HepG2 (cell line): Measurements from ENCODE around the gene KLF16. TPM values are rescaled to one million over a fixed set of nuclear protein-coding genes. Genes with fewer than 3 reads are reported as not detected.

Experiments
- AKAP8 ChIP-seq: sonication (generic); formaldehyde crosslinking; IDR thresholded peaks from 2 replicates; pipeline ENCODE4 v1.5.1; 2020; ENCODE audit warnings: mild to moderate bottlenecking, missing genetic modification reagents
- ARNTL ChIP-seq: sonication (generic); formaldehyde crosslinking; IDR thresholded peaks from 2 replicates; pipeline ENCODE4 v1.4.0; 2020; ENCODE audit warnings: mild to moderate bottlenecking, missing genetic modification reagents
- GLMP ChIP-seq: sonication (generic); formaldehyde crosslinking; IDR thresholded peaks from 2 replicates; pipeline ENCODE4 v1.9.0; 2021; ENCODE audit warnings: missing genetic modification reagents, mild to moderate bottlenecking, borderline replicate concordance
- GPN1 ChIP-seq: sonication (generic); formaldehyde crosslinking; IDR thresholded peaks from 2 replicates; pipeline ENCODE4 v1.5.1; 2020; ENCODE audit warnings: missing genetic modification reagents, borderline replicate concordance
- KAT8 ChIP-seq: IDR thresholded peaks from 2 replicates; pipeline ENCODE4 v1.6.1; 2016; ENCODE audit warnings: missing genetic modification reagents, missing compliant biosample characterization
- KLF16 ChIP-seq, 2 experiments: sonication (generic) in 1 of 2; formaldehyde crosslinking in 1 of 2; IDR thresholded peaks; 2 replicates each; pipeline versions ENCODE4 v1.6.1 to v1.8.0; 2016 to 2023; ENCODE audit warnings: missing genetic modification reagents in 2 of 2, missing compliant biosample characterization in 1 of 2
- TEAD2 ChIP-seq: sonication (generic); formaldehyde crosslinking; IDR thresholded peaks from 2 replicates; pipeline ENCODE4 v1.9.0; 2021; ENCODE audit warnings: missing genetic modification reagents
- TSC22D2 ChIP-seq: sonication (generic); formaldehyde crosslinking; IDR thresholded peaks from 2 replicates; pipeline ENCODE4 v1.5.1; 2020; ENCODE audit warnings: missing genetic modification reagents, mild to moderate bottlenecking, borderline replicate concordance
- ZBTB7B ChIP-seq: sonication (generic); formaldehyde crosslinking; IDR thresholded peaks from 2 replicates; pipeline ENCODE4 v1.4.0; 2020; ENCODE audit warnings: missing genetic modification reagents
- ZFY ChIP-seq: sonication (generic); formaldehyde crosslinking; IDR thresholded peaks from 2 replicates; pipeline ENCODE4 v1.4.0; 2020; ENCODE audit warnings: missing genetic modification reagents
- ZMAT5 ChIP-seq: sonication (generic); formaldehyde crosslinking; IDR thresholded peaks from 2 replicates; pipeline ENCODE4 v1.5.0; 2020; ENCODE audit warnings: mild to moderate bottlenecking, low read depth, missing genetic modification reagents, borderline replicate concordance
- ZNF432 ChIP-seq: sonication (generic); formaldehyde crosslinking; IDR thresholded peaks from 2 replicates; pipeline ENCODE4 v1.5.0; 2020; ENCODE audit warnings: missing genetic modification reagents, mild to moderate bottlenecking, borderline replicate concordance
- ZNF44 ChIP-seq: sonication (generic); formaldehyde crosslinking; IDR thresholded peaks from 2 replicates; pipeline ENCODE4 v1.5.1; 2020; ENCODE audit warnings: mild to moderate bottlenecking, missing genetic modification reagents
- ZNF605 ChIP-seq: sonication (generic); formaldehyde crosslinking; IDR thresholded peaks from 2 replicates; pipeline ENCODE4 v1.8.0; 2022; ENCODE audit warnings: mild to moderate bottlenecking, missing genetic modification reagents
- ZNF720 ChIP-seq: sonication (generic); formaldehyde crosslinking; IDR thresholded peaks from 2 replicates; pipeline ENCODE4 v1.4.0; 2020; ENCODE audit warnings: missing genetic modification reagents
- ZNF839 ChIP-seq: sonication (generic); formaldehyde crosslinking; IDR thresholded peaks from 2 replicates; pipeline ENCODE4 v1.4.0; 2020; ENCODE audit warnings: missing genetic modification reagents, mild to moderate bottlenecking, borderline replicate concordance
- polyA plus RNA-seq, 8 experiments: library from polyadenylated mRNA; depleted of rRNA in 3 of 8; stranded (reverse) in 7 of 8; unstranded in 1 of 8; fragments of >200 nt; fragmentation: Illumina TruSeq in 4 of 8; extraction: Trizol in 4 of 8; gene quantifications; 2 replicates each; pipeline versions ENCODE4 v1.2.1 to v1.2.3, GENCODE V29; 2011 to 2016; ENCODE audit warnings: low read depth in 4 of 8, missing spikeins in 1 of 8, mixed read lengths in 1 of 8; ENCODE audit not compliant: insufficient read depth in 1 of 8
- total RNA-seq, 5 experiments: library from RNA; depleted of rRNA; stranded (reverse); fragments of >200 nt; fragmentation: Illumina TruSeq; extraction: Trizol; gene quantifications; 2 replicates each; pipeline ENCODE4 v1.2.3, GENCODE V29; 2016; ENCODE audit warnings: low read depth in 1 of 5
- TF ChIP-seq, protein P1 (sequence below): sonication (generic); formaldehyde crosslinking; IDR thresholded peaks from 2 replicates; pipeline ENCODE4 v1.4.0; 2020; ENCODE audit warnings: missing genetic modification reagents, mild to moderate bottlenecking, borderline replicate concordance

KLF16 gene
- total and polyA plus RNA-seq, 2 of the 13 experiments (the other 11 are each of a cell fraction or from before 2014, with no cell fraction given) = 3.5 to 6.7 TPM

- TF ChIP-seq ZFY (CRISPR knock-in tag) (peak; percentile 88), ARNTL (CRISPR knock-in tag) (no peak), ZNF605 (CRISPR knock-in tag) (peak; percentile 50; the same call in 1 of the 2 replicates), AKAP8 (CRISPR knock-in tag) (no peak), ZNF44 (no peak), ZNF432 (CRISPR knock-in tag) (no peak), TSC22D2 (CRISPR knock-in tag) (no peak), GLMP (CRISPR knock-in tag) (no peak), KAT8 (peak; percentile 66), ZNF720 (no peak), KLF16 (CRISPR knock-in tag; IDR thresholded peaks at IDR 0.05) (peak in 1 of 2 experiments; percentile 43; a peak in 1 of 4 replicates), TEAD2 (CRISPR knock-in tag) (no peak), ZBTB7B (0 out of 2 replicates have a peak, but pooled peaks have one; percentile 38), GPN1 (CRISPR knock-in tag) (no peak), ZMAT5 (CRISPR knock-in tag) (no peak), ZNF839 (CRISPR knock-in tag) (no peak)
- TF ChIP-seq, protein P1, sequence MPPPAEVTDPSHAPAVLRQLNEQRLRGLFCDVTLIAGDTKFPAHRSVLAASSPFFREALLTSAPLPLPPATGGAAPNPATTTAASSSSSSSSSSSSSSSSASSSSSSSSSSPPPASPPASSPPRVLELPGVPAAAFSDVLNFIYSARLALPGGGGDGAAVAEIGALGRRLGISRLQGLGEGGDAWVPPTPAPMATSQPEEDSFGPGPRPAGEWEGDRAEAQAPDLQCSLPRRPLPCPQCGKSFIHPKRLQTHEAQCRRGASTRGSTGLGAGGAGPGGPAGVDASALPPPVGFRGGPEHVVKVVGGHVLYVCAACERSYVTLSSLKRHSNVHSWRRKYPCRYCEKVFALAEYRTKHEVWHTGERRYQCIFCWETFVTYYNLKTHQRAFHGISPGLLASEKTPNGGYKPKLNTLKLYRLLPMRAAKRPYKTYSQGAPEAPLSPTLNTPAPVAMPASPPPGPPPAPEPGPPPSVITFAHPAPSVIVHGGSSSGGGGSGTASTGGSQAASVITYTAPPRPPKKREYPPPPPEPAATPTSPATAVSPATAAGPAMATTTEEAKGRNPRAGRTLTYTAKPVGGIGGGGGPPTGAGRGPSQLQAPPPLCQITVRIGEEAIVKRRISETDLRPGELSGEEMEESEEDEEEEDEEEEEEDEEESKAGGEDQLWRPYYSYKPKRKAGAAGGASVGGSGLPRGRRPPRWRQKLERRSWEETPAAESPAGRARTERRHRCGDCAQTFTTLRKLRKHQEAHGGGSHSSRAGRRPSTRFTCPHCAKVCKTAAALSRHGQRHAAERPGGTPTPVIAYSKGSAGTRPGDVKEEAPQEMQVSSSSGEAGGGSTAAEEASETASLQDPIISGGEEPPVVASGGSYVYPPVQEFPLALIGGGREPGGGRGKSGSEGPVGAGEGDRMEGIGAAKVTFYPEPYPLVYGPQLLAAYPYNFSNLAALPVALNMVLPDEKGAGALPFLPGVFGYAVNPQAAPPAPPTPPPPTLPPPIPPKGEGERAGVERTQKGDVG (CRISPR knock-in tag) = no peak
Measured at GRCh38 chr19:1905110-1905862, 41.9 kb upstream of the KLF16 start, which contains the start of the genes ADAT3 and SCAMP4 (continued).
